Measurements from ENCODE around the gene RIC1.
"Not testable (repeated sequence)": the region's sequence is repeated elsewhere in the genome, so short reads cannot be mapped to it uniquely, and the experiment has no call there.

The RIC1 gene

DNA sequence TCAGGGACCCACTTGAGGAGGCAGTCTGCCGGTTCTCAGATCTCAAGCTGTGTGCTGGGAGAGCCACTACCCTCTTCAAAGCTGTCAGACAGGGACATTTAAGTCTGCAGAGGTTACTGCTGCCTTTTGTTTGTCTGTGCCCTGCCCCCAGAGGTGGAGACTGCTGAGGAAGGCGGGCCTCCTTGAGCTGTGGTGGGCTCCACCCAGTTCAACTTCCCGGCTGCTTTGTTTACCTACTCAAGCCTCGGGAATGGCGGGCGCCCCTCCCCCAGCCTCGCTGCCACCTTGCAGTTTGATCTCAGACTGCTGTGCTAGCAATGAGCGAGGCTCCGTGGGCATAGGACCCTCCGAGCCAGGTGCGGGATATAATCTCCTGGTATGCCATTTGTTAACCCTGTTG, 54.7 kb downstream of the RIC1 start:
- DNase-seq, result not testable (repeated sequence)

DNA sequence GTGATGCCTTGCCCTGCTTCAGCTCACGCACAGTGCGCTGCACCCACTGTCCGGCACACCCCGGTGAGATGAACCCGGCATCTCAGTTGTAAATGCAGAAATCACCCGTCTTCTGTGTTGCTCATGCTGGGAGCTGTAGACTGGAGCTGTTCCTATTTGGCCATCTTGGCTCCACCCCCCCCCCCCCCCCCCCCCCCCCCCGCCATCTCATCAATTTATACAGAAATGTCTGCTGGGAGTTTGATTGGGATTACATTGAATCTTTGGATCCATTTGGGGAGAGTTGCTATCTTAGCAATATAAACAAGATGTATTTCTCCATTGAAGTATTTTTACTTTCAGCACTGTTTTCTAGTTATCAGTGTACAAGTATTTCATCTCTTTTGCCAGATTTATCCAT, 55.2 kb downstream of the RIC1 start:
- DNase-seq, result no peak

DNA sequence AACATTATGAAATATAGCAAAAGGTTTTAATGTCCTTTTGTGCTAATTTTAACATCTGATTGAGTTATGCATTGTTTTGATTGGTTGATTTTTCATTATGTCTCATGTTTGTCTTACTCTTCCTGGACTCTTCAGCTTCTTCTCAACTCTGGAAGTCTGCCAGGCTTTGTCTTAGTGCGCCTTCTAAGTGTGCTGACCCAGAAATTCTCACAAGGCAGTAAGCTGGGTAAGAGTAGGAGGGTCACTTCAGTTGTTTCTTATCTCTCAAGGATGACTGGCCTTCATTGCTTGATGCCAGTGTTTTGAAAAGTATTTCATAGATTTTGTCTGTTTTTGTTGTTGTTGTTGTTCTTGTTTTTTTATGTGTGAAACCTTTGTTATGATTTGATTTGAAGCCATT, 59.2 kb downstream of the RIC1 start:
- DNase-seq, result no peak

DNA sequence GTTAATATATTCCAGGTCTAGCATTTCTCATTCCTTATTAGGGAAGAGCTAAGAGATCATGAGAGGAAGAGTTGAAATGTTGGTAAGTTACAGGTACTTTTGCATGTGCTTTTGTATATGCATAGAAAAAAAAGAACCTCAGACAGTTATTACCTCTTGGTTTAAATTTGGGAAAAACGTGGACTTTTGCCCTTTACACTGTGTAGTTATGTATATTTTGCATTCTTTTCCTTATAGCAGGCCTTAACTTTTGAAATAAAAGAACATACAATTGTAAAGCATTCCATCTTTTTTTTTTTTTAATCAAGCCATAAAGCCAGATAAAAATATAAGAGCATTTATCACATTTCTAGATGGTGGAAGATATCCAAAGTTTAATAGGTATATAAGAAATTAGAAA, 61.4 kb downstream of the RIC1 start:
- no peak for DNase-seq

DNA sequence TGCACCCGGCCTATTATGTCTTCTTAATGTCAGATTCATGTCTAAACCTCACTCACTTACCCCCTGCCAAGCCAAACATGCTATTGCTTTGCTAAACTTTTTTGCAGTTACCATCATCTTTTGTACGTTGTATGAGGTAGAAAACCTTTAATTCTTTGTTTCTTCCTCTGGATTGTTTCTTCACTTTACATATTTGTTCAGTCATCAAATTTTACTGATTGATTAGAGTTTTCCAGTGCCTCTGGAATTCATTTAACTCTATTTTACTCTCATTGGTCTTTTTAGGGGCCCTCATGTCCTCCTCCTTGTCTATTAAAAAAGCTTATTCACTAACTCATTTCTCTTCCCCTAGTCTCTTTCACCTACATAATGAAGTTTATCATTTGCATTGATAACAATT, 67.0 kb downstream of the RIC1 start:
- DNase-seq, result no peak

DNA sequence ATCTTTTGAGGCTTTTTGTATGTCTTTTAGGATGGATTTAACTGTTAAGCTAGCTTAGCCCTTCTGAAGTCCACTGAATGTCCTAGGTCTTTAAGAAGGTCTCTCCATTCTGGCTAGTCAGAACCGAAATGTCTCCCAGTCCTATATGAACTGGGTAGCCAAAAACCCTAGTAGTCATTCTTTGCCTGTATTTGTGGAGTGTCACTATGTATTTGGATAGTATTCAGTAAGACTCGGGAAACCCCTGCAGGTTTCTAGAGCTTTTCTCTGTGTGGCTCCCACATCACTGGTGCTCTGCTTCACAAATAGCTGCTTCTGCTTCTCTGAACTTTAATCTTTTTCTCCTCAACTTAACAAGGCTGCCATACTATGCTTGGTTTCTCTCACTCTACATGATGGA, 68.0 kb downstream of the RIC1 start:
- no peak for DNase-seq

DNA sequence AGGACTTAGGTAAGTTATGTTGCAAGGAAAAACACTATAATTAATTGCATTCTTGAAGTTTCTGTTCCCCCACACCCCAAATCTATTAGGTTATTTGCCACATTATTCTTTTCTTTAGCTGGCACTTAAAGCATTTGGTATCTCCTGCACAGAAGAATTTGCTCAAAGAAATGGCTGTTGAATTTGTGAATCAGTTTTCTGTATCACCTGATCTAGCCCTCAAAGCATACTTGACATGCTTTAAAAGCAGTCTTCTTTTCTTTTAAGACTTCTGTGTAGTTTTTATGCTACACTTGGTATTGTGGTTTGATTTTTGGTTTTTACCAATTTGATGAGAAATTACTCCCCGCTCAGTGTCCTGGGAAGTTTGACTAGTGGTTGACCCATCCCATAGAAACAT, 69.1 kb downstream of the RIC1 start:
- no peak for DNase-seq

DNA sequence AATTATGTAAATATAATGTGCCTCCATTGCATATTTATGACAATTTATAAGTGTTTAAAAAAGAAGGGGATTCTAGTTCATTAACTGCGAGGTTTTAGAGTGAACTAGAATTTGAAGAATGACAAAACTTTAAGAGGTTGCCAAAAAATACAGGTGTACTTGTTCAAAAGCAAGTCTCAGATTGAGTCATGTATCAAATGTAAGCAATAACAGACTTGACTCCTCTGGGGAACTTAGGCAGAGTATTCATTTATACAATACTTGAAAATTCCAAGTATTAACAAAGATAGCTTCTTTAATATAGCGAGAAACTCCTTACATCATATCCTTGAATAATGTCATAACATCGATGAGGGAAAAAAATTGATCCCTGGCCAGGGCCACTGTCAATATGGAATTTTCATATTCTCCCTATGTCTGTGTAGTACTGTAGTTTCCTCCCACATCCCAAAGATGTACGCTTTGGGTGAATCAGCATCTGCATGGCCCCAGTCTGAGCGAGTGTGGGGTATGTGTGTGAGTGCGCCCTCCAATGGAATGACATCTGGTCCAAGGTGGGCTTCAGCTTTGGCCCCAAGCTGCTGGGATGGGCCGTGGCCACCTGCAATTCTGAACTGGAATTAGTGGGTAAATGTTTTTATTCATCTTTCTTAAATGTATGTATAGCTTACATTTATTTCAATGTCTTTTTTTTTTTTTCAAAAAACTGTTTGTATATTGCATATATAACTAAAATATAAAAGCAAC, 70.1 kb downstream of the RIC1 start:
- no peak for DNase-seq

DNA sequence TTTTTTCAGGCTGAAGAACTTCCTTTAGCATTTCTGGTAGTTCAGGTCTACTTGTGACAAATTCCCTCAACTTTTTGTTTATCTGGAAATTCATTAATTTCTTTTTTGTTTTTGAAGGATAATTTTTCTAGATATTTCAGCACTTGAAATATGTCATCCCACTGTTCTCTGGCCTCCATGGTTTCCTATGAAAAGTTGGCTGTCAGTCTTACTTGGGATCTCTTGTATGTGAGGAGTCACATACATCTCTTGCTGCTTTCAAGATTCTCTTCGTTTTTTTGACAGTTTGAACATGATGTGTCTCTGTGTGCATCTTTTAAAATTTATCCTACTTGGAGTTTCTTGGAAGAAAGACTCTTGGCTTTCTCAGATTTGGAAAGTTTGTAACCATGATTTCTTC, 79.5 kb downstream of the RIC1 start:
- no peak for DNase-seq

DNA sequence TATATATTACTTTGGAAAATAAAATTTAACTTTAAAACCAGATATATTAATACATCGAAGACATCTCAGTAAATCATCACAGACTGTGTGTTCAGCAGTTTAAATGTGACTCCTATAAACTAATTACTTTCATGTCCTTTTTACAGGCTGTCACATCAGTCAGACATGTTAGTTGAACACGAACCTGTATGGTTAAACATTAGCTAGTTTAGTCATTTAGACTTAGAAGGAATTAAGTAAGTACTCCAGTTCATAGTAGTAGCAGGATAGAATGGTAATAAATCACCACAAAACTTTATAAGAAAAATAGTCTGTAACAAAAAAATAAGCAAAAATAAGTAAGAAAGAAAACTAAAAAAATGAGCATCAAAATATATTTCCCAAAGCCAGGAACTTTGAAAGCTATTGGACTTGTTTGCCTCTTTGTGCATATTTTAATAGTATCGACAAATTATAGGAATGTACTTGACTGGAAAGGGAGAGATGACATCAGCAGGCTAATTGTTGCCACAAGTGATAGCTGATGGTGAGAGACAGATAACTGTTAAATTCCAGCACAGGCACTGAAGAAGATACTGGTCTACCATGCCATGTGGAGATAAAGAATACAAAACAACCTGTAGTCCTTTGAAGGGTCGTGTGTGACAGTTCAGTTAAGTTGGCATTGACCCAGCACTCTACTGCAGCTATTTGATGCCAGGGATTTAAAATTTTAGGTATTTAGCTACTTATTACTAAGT, 83.9 kb downstream of the RIC1 start:
- no peak for DNase-seq

DNA sequence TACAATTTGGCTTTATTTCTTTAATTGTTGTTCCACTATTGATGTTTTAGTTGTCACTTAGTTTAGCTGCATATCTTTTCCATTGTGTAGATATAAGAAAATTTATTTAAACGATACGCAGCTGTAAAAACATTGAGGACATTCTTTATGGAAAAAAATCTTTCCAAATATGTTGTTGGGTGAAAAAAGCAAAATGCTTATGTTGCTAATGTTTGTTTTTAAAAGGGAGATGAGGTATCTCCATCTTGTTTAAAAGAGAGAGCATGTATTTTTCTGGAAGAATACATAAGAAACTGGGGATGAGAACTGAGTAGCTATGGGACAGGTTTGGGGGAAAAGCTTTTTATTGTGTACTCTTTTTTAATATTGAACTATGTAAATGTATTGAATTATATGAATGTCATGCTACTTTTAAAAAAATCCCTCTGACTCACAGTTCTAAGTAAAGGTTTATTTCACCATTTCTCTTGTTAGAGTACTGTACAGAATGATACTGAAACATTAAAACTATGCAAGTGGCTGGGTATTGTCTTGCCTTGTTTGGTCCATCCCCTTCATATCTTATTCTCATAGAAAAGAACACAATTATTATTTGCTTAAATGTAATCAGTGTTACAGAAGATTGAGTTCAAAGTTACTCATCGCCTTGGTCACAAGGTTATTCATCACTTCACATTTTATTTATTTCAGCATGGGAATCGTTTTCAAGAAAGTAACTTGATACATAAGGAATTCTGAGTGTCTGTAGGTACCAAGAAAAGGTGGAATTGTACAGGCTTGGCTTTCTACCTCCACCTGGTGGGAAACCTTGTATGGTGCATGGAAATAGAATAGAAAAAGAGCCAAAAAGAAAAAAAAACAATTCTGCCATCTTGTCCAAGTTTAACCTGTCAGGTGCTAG, 85.8 kb downstream of the RIC1 start:
- no peak for DNase-seq

DNA sequence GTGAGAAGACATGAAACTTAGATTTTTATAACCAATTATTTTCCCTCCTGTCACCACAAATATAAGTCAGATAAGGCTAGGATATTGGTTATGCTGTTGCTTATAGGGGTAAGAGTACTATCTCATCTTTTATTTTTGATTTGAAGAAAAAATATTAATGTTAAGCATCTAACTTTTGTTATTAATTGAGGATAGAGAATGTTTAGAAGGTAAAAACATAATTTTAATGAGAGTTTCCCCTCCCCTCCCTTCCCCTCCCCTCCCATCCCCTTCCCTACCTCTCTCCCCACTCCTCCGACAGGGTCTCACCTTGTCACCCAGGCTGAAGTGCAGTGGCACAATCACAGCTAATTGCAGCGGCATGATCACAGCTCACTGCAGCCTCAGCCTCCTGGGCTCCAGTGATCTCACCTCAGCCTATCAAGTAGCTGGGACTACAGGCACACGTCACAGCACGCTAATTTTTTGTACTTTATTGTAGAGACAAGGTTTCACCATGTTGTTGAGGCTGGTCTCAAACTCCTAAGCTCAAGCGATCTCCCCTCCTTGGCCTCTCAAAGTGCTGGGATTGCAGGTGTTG, 86.7 kb downstream of the RIC1 start:
- no peak for DNase-seq

DNA sequence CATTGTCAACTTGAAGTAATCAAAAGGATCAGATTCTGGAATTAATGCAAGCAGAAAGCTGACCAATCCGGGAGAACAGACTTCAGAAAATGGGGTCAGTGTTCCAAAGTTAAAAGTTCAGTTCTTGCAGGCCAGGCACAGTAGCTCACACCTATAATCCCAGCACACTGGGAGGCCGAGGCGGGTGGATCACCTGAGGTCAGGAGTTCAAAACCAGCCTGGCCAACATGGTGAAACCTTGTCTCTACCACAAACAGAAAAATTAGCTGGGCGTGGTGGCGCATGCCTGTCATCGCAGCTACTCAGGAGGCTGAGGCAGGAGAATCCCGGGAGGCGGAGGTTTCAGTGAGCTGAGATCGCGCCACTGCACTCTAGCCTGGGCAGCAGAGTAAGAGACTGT, 88.5 kb downstream of the RIC1 start:
- DNase-seq, result not testable (repeated sequence)

DNA sequence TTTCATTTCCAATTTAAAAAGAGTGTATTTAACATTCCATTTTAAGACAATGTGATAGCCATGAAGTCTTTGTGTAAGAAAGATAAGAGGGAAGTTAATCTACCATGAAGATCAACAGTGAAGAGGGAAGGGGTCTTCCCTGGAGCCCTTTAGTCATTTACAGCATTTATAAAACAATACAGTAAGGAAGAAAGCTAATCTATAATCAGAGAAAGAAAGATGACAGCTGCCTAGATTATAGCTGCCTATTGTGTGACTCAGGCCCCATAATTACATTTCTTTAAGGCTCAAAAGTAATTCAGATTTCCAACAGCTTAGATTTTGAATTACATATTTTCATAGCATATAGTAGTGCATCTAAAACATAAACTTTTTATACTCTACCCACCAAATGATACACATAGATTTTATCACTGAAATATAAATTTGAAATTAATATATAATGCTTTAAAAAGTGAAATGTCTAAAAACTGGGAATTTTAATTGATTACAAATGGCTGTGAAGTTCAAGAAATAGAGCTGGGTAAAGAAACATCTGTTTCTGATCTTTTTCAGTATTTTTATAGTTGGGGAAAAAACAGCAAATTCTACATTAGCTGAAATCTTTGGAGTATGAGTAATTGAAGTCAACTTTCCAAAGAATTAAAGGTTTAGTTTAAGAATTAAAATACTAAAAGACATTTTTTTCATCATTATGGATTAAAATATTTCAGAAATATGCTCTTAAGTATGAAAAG, 89.6 kb downstream of the RIC1 start:
- no peak for DNase-seq

DNA sequence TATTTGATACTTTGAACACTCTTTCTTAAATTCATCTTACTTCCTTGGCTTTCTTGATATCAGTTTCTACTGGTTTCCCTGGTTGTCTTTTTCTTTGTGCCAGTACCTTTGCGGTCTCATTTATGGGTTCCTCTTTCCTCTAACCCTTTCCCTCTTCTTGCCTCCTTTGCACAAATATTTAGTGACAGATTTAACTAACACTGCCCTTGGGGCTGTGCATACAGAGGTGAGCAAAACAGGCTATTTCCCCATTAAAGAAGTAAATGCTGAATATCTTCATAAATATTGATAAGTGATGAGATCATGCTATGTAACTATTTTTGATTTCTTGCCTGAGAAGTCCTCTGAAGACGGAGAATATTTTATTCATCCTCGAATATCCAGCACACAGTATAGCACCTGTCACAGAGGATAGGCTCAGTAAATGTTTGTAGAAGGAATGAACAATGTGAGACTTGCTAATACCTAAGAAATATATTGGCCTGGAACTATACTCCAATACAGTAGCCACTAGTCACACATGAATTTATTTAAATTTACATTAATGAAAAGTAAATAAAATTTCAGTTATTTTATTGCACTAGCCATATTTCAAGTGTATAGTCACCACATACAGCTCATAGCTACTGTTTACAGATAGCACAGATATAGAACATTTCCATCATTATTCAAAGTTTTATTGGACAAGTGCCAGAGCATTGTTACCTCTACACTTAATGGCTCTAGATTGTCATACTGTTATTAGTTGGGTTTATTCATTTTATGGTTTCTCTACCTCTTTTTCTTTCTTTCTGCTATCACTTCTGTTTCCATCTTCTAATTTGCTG, 90.4 kb downstream of the RIC1 start:
- no peak for DNase-seq

DNA sequence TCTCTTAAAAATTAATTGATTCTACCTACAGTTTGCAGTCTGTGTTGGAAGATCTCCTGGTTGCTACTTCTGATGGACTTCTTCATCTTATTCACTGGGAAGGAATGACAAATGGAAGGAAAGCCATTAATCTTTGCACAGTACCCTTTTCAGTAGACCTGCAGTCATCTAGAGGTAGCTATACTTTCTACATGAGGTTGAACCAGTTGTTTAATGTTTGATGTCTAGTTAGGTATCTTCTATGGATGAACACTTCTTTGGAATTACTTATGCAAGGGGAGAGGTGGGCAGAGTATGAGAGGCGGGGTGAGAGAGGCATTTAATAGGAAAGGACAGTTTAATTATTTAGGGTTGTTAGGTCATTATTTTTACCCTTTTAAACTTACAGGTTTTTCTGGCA, 91.2 kb downstream of the RIC1 start:
- no peak for DNase-seq

DNA sequence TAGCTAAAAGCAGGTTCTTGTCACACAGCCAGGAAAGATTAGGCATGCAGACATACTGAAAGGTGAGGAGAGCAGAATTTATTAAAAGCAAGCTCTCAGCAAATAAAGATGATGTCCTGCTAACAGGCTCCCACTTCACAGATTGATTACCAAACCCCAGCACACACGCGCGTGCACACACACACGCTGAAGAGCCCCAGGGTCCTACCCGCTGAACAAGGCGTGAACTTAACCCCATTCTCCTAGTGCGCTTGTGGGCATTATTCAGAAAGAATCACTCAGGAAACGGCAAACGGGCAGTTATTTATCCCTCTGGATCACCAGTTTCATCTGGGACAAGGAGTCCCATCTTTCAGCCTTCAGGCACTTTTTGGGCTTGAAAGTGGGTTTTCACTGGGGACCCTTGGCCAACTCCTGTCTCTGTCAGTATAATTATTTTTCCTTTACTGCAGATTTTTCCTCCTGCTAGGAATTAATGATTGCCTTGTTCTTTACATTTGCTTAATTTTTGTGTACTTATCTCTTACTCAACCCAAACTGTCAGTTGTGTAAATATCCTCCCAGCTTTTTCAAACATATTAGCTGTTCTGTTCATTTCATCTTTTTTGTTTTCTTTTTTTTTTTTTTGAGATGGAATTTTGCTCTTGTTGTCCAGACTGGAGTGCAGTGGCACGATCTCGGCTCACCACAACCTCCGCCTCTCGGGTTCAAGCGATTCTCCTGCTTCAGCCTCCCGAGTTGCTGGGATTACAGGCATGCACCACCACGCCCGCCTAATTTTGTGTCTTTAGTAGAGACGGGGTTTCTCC, 92.6 kb downstream of the RIC1 start:
- no peak for DNase-seq

DNA sequence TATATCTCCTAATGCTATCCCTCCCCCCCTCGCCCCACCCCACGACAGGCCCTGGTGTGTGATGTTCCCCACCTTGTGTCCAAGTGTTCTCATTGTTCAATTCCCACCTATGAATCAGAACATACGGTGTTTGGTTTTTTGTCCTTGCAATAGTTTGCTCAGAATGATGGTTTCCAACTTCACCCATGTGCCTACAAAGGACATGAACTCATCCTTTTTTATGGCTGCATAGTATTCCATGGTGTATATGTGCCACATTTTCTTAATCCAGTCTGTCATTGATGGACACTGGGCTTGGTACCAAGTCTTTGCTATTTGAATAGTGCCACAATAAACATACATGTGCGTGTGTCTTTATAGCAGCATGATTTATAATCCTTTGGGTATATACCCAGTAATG, 93.8 kb downstream of the RIC1 start:
- not testable (repeated sequence) for DNase-seq

DNA sequence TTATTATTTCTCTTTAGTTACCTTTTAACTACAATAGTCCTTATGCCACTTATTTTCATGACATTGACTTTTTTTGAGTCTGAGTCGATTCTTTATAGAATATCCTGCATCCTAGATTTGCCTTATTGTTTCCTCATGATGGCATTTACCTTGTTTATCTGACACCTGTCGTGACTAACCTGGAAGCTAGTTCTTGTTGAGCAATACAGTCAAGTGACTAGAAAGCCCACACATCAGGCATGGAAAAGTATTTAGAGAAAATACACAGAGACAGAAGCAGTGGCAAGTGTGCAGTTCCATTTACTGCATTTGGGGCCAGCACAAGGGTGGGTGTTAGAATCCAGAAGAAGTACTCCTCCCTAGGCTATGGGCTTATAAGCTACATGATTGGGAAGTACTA, 106.2 kb downstream of the RIC1 start:
- DNase-seq, result no peak

DNA sequence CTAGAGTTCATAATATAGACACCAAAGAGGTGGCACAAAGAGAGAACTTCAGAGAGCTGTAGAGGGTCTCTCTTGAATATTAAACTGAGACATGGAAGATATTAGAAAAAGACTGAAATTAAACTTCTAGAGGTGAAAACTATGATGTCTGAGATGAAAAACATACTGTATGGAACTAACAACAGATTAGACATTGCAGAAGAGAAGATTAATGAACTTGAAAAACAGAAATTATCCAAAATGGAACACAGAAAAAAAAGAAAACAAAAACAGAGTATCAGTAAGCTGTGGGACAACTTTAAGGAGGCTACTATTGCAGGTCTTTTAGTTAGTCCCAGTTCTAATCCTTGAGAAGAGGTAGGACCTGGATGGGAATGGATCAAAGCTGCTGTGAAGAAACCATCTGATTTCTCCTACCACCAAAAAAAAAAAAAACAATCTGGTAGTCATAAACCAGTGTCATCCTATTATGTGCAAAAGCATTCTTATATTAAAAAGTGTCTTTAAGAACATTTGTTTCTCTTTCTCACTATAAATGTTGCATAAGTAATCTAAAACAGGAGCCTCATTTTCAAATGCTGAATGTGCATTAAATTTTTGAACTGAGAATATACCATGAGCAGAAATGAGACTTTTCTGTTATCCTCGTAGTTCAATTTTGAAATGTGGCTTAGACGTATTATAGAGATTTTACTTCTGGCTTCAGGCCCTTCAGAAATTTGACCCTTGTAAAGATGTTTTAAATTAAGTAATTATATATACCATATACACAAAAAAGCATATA, 107.8 kb downstream of the RIC1 start:
- DNase-seq, result no peak

Measured in SIG-M5 (cell line).